NCI-H2107 treated with DMSO at 0.1 percent for 48 hours (cell line): Measurements from ENCODE around the gene MGST3.
"Not testable (repeated sequence)": the region's sequence is repeated elsewhere in the genome, so short reads cannot be mapped to it uniquely, and the experiment has no call there.

Experiments
- DNase-seq: peaks from one replicate; lab custom pipeline; 2025; ENCODE audit not compliant: unreplicated experiment; lab: John Stamatoyannopoulos, UW

Gene MGST3

DNA sequence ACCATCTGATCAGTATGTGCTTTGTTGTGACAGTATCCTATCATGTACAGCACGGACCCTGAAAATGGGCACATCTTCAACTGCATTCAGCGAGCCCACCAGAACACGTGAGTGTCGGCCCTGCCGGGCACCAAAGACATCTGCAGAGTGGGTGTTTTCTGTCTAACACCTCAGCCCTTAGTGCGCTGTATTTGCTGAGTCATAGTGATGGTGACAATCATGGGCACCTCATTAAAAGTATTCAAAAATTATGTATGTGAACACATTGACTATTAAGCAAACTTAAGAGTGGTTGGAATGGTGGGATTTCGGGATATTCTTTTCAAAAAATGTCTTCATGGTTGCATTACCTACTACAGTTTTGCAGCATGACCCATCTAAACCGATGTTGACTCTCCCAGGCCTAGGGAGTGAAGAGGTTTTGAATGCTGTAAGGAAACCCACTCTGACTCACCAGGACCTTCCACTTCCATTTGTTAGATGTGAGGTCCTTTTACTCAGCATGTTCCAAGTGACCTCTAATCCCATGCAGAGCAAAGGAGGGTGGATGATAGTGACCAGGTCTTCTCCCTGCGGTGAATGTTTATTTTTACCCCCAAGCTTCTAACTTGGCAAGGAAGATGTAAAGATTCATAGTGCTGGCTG, 20.1 kb downstream of the MGST3 start:
- DNase-seq: no peak

DNA sequence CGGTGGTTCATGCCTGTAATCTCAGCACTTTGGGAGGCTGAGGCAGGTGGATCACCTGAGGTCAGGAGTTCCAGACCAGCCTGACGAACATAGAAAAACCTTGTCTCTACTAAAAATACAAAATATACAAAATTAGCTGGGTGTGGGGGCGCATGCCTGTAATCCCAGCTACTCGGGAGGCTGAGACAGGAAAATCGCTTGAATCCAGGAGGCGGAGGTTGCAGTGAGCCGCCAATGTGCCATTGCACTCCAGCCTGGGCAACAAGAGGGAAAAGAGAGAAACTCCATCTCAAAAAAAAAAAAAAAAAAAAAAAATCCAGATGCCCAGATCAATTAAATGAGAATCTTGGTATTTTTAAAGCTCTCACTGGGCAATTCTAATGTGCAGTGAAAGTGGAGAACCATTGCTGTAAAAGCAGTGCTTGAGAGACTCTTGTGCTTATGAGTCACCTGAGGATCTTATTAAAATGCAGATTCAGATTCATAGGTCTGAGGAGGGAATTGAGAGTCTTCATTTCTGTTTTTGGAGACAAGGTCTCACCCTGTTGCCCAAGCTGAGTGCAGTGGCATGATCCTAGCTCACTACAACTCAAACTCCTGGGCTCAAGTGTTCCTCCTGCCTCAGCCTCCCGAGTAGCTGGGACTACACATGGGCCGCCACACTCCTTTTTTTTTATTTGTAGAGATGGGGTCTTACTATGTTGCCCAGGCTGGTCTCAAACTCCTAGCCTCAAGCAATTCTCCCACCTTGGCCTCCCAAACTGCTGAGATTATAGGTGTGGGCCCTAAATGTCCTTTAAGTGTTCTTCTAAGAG, 27.9 kb downstream of the MGST3 start:
- not testable (repeated sequence) for DNase-seq

- DNase-seq: no peak
Observed at GRCh38 chr1:165659581-165659895, 28.5 kb downstream of the MGST3 start.

DNA sequence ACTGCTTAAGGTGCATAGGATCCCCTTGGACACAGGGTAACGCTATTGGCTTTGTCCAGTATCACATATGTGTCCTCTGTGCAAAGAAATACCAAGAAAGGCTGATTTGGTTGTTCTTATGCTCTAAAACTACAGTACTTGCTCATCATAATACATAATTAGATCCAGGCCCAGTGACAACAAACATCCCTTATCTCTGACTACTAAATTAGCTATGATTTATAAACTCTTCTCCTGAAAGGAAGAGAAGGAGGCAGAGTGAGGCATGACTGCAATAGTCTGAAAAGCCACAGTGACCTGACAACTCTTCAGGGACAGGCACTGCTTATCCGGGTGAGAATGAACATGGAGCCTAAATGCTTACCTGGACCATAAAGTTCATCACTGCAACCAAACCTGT, 30.7 kb downstream of the MGST3 start:
- DNase-seq: no peak

DNA sequence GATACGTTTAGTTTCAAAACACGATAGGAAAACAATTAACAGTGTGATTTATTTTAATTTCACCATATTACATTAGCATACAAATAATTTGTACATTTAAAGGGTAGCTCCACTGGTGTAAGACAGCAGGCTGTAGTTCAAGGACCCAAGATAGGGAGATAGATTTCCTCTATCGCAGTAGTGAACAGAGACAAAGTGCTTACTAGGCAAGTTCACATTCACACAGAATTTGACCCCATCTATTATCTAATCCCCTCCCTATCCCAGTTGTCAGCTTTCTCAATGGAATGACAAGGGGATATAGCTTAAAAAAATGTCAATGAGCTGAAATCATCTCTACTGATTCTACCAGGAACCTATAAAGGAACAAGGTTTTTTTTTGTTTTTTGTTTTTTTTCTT, 31.2 kb downstream of the MGST3 start:
- DNase-seq: no peak

GRCh38 chr1:165666152-165666825, 35.3 kb downstream of the MGST3 start:
- no peak for DNase-seq

GRCh38 chr1:165668184-165668583, 37.1 kb downstream of the MGST3 start:
- DNase-seq: no peak

DNA sequence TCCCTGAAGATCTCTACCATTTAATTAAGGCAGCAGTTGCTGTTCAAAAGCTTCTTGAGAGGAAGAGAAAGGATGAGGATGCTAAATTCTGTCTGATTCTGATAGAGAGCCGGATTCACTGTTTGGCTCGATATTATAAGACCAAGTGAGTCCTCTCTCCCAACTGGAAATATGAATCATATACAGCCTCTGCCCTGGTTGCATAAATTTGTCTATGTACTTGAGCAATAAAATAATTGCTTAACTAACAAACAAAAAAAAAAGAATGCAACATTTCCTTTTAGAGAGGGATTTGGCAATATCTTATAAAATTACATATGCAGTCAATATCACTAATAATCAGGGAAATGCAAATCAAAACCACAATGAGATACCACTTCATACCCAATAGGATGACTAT, 40.5 kb downstream of the MGST3 start:
- DNase-seq: no peak

- DNase-seq: no peak
Observed at GRCh38 chr1:165674599-165674998, 43.6 kb downstream of the MGST3 start.

- no peak for DNase-seq
Observed at GRCh38 chr1:165675794-165676193, 44.8 kb downstream of the MGST3 start.

- DNase-seq: no peak
Observed at GRCh38 chr1:165678509-165678908, 47.5 kb downstream of the MGST3 start.

GRCh38 chr1:165679282-165680036, 48.4 kb downstream of the MGST3 start:
- no peak for DNase-seq

GRCh38 chr1:165680303-165680702, 49.3 kb downstream of the MGST3 start:
- DNase-seq: no peak

DNA sequence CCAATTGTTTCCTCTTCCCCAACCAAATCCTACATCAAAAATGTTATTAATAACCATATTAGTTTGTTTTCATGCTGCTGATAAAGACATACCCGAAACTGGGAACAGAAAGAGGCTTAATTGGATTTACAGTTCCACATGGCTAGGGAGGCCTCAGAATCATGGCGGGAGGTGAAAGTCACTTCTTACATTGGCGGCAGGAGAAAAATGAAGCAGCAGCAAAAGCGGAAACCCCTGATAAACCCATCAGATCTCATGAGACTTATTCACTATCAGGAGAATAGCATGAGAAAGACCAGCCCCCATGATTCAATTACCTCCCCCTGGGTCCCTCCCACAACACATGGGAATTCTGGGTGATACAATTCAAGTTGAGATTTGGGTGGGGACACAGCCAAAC, 49.7 kb downstream of the MGST3 start:
- DNase-seq: not testable (repeated sequence)

- DNase-seq: no peak
Observed at GRCh38 chr1:165683848-165684485, 52.9 kb downstream of the MGST3 start.

DNA sequence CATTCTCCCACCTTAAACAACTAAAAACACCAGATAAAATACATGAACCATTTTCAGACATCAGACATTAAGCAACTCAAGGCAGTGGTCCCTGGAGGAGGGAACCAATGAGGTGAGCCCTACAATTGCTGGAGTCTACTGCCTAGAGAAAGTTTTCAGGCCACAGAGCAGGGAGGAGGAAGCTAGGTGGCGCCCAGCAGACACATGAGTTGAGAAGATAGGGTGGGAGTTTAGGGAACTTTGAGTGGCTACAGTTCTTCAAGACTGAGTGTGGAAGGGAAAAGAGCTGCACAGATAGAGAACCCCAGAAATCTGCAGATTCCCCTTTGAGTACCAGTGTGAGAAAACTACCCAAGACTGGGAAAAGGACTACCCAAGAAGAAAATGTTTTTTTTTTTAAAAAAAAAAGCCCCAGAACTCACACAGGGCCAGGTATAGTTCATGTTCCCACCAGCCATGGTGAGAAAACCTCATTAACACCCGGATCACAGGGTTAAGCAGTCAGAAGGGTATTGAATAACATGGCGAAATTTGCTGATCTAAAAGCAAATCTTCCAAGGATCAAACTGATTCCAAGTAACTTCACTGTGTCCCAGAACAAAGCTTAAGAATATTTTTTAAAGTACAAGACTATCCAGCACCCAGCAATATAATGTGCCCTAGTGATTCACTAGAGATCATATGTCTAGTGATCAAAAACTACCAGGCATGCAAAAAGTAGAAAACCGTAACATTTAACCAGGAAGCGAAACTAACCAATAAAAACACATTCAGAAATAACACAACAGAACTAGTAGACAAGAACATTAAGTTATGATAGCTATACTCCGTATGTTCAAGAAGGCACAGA, 55.3 kb downstream of the MGST3 start:
- DNase-seq: no peak

- no peak for DNase-seq
Observed at GRCh38 chr1:165686971-165687433, 56.0 kb downstream of the MGST3 start.

DNA sequence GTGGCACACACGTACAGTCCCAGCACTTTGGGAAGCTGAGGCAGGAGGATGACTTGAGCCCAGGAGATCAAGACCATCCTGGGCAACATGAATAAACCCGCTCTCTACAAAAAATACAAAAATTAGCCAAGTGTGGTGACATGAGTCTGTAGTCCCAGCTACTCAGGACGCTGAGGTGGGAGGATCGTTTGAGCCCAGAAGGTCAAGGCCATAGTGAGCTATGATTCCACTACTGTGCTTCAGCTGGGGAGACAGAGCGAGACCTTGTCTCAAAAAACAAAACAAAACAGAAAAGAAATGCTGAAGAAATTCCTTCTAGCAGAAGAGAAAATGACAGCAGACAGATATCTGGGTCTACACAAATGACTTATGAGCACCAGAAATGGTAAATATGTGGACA, 57.0 kb downstream of the MGST3 start:
- no peak for DNase-seq

DNA sequence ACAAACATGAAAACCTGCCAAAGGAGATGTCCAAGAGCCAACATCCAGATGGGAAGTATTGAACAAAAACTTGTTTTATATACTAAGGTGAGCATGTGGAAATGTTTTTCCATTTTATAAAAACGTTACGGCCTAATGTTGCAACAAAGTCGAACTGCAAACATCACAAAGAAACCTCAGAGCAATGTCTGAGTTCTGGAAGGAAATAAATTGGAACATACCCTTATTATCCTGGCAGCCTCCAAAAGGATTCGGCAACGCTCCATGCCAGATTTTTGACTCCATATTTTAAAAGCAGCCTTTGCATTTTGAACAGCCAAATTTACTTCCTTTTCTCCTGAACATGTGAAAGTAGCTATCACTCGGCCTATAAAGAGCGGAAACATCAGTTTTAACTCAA, 64.0 kb downstream of the MGST3 start:
- DNase-seq: no peak

DNA sequence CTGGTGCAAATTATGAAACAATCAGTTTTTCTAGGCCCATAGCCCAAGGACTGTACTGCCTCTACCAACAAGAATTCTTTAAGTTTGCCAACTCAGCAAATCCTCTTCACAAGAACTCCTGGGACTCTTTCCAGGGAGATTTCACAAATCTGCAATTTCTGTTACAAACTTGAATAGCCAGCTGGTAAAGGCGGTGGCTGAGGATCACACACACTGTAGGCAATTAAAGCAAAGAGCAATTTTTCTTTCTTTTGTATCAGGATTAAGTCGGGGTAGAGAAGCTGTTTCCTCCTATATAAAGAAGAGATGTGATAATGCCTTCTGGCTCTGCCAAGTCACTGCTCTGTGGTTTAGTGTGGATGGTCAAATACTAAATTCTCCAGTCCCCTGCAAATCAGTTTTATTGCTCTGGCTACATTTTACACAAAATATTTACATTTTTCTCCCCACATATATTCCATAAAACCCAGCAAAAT, 65.6 kb downstream of the MGST3 start:
- no peak for DNase-seq
